Measurements from ENCODE around the gene UBE2E2. TPM values are rescaled to one million over a fixed set of nuclear protein-coding genes. Genes with fewer than 3 reads are reported as not detected.

UBE2E2 gene
- total and polyA plus RNA-seq, 2 experiments from 2014 or later, result 29.0 to 75.4 TPM

DNA sequence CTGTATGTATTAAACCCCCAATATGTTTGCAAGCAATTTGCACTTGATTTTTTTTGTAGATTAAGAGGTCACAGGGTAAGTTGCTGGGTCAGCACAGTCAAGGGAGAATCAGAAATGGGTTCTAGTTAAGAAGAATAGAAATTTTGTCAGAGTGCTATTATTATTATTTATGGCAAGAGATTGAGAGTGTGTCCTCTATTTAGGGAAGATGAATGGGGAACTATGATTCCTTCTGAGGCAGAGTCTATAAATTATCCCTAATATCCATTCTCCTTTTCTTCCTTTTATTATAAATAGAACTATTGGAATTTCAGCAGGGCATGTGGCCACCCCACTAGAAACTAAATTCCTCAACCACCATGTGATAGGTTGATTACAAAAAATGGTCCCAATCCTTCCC is 392.7 kb downstream of the UBE2E2 start:
- H2AFZ ChIP-seq, result no peak overlapping the region
- H3K4me2 ChIP-seq (ENCODE audit: unreplicated experiment), result no peak overlapping the region
- H3K9me3 ChIP-seq (ENCODE audit: low read depth), result no peaks in the 10 kb centered on the region
- no peaks in the 10 kb centered on the region for H3K79me2 ChIP-seq (ENCODE audit: insufficient read depth)
- no peaks in the 10 kb centered on the region; the same call in 1 of the 2 replicates for H3F3A ChIP-seq (ENCODE audit: insufficient read depth)
- no peak overlapping the region for H3K9ac ChIP-seq
- H4K20me1 ChIP-seq (ENCODE audit: insufficient read depth), result no peaks in the 10 kb centered on the region
- in situ Hi-C loops (cut with MboI), result no loop called here
- H3K4me1 ChIP-seq (ENCODE audit: insufficient read depth), result peaks cover 6% of the 10 kb centered on the region
- H3K9me2 ChIP-seq (ENCODE audit: insufficient read depth), result no peaks in the 10 kb centered on the region
- no peak overlapping the region for H3K4me3 ChIP-seq
- H3K27ac ChIP-seq, result no peak overlapping the region
- TF ChIP-seq EZH2 (IDR thresholded peaks at IDR 0.05; ENCODE audit: insufficient read depth, poor library complexity, severe bottlenecking) (no peak), EZH2phosphoT487 (IDR thresholded peaks at IDR 0.05; ENCODE audit: insufficient read depth, low read depth) (no peak)
- DNase-seq, result no peak
- H3K27me3 ChIP-seq (replicated peaks; ENCODE audit: insufficient read depth), result no peaks in the 10 kb centered on the region
- H3K36me3 ChIP-seq (ENCODE audit: low read depth), result no peaks in the 10 kb centered on the region

DNA sequence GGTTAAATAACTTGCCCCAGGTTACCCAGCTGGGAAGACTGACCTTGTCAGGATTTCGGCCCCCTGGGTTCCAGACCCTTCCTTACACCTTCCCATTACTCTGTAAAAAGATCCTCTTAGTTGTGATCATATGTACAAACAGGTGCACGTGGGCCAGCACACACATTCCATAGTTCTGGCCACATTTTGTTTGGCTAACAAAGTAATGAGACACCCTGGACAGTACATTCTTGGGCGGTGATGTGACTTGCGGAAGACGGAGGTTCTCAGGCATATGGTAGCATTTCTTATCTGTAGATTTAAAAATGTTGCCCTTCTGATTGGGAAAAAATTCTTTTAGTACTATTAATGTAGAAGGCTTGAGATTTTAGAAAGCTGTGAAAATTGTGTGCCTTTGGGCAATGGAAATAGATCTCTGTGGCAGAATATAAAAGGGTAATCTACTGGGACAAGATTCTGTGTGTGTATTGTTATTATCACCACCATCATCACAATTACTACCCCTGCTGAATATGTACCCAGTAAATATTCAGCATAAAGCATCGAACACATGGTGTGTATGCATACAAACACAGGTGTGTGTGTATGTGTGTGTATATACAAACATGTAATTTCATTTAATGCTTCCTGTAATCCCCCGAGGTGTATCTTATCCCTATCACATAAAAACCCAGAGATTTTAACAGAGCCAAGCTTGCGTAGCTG is 397.2 kb downstream of the UBE2E2 start:
- Histone ChIP-seq H3K4me2 (ENCODE audit: unreplicated experiment) (peak overlapping the region; percentile 56), H3K36me3 (ENCODE audit: low read depth) (no peaks in the 10 kb centered on the region), H2AFZ (no peak overlapping the region), H3K79me2 (ENCODE audit: insufficient read depth) (no peaks in the 10 kb centered on the region), H3K9ac (no peak overlapping the region), H3K9me2 (ENCODE audit: insufficient read depth) (no peaks in the 10 kb centered on the region), H3K27ac (peak overlapping the region; percentile 40), H3K27me3 (replicated peaks; ENCODE audit: insufficient read depth) (no peaks in the 10 kb centered on the region), H3F3A (ENCODE audit: insufficient read depth) (no peaks in the 10 kb centered on the region; the same call in 1 of the 2 replicates), H3K4me3 (no peak overlapping the region), H4K20me1 (ENCODE audit: insufficient read depth) (no peaks in the 10 kb centered on the region), H3K9me3 (ENCODE audit: low read depth) (no peaks in the 10 kb centered on the region), H3K4me1 (ENCODE audit: insufficient read depth) (peaks cover 12% of the 10 kb centered on the region)
- in situ Hi-C loops (cut with MboI), result no loop called here
- peak; percentile 83 for DNase-seq
- TF ChIP-seq EZH2phosphoT487 (IDR thresholded peaks at IDR 0.05; ENCODE audit: insufficient read depth, low read depth) (no peak), EZH2 (IDR thresholded peaks at IDR 0.05; ENCODE audit: insufficient read depth, poor library complexity, severe bottlenecking) (no peak)
- 66 to 67% methylated on average over 8 of the region's 8 CpGs for WGBS, 2 experiments (ENCODE audit: low coverage in 1 of 2, low lambda C conversion rate in 2 of 2, missing lambda C conversion rate in 2 of 2)

DNA sequence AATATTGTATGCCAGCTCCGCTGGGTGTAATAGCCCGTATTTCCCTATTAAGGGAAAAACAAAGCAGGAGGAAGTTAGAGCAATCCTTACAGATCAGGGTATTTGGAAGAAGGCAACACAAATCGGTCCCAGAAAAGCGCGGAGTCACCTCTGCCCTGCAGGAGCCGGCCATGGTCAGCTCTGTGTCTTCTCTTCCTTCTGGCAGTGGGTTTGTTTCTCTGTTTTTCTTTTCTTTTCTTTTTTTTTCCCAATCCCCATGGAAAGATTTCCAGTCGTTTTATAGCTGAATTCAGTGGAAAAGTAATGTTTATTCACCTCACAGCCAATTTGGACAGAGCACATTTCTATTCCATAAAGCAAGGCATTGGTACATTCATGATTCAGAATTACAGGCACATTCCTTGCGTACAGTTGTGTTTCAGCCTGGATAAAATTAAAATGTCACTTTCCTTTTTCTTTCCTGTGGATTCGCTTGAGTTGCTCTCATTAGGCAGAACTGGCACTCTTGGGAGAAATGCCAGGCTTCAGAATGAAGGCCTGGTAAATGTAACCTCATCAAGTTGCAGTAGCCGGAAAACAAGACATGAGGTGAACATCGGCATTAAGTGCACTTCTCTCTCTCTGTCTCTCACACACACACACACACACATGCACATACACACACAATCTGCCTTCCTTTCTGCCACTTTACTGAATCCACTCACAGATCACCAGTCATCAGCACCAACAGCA is 398.1 kb downstream of the UBE2E2 start:
- Histone ChIP-seq H3K27ac (no peak overlapping the region), H4K20me1 (ENCODE audit: insufficient read depth) (no peaks in the 10 kb centered on the region)

DNA sequence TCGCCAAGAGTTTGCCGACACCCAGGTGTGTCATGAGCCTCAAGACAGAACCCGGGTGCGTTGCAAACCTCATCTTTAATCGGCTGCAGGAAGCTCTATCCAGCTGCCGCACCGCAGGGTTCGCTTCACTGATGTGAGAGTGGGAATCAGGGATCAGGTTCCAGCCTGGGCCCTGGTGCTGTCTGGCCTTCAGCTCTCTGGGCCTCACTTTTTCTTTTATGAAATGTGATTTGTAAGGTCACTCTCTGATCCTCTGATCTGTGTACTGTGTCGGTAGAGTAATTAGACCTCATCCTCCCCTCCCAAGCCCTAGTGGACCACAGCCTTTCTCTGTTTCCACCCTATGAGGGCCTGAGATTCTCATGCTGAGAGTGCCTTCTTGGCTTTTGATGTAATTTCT is 399.8 kb downstream of the UBE2E2 start:
- DNase-seq, result no peak
- H3F3A ChIP-seq (ENCODE audit: insufficient read depth), result no peaks in the 10 kb centered on the region; the same call in 1 of the 2 replicates
- H3K4me3 ChIP-seq, result no peak overlapping the region
- no peak overlapping the region for H3K4me2 ChIP-seq (ENCODE audit: unreplicated experiment)
- H3K9me2 ChIP-seq (ENCODE audit: insufficient read depth), result no peaks in the 10 kb centered on the region
- WGBS, 2 experiments (ENCODE audit: low coverage in 1 of 2, low lambda C conversion rate in 2 of 2, missing lambda C conversion rate in 2 of 2), result 96% methylated on average over 9 of the region's 9 CpGs
- in situ Hi-C loops (cut with MboI), result no loop called here
- H3K27me3 ChIP-seq (replicated peaks; ENCODE audit: insufficient read depth), result no peaks in the 10 kb centered on the region
- no peaks in the 10 kb centered on the region for H3K79me2 ChIP-seq (ENCODE audit: insufficient read depth)
- no peak overlapping the region for H2AFZ ChIP-seq
- no peaks in the 10 kb centered on the region for H3K36me3 ChIP-seq (ENCODE audit: low read depth)
- H3K9ac ChIP-seq, result no peak overlapping the region
- TF ChIP-seq EZH2phosphoT487 (IDR thresholded peaks at IDR 0.05; ENCODE audit: insufficient read depth, low read depth), result no peak
- TF ChIP-seq EZH2 (IDR thresholded peaks at IDR 0.05; ENCODE audit: insufficient read depth, poor library complexity, severe bottlenecking), result no peak
- no peaks in the 10 kb centered on the region for H3K9me3 ChIP-seq (ENCODE audit: low read depth)
- H3K4me1 ChIP-seq (ENCODE audit: insufficient read depth), result peaks cover 12% of the 10 kb centered on the region
- no peaks in the 10 kb centered on the region for H4K20me1 ChIP-seq (ENCODE audit: insufficient read depth)
- H3K27ac ChIP-seq, result no peak overlapping the region

More for the DNA sequence above, 398.1 kb downstream of the UBE2E2 start:
- H2AFZ ChIP-seq, result no peak overlapping the region
- TF ChIP-seq EZH2phosphoT487 (IDR thresholded peaks at IDR 0.05; ENCODE audit: insufficient read depth, low read depth), result no peak
- TF ChIP-seq EZH2 (IDR thresholded peaks at IDR 0.05; ENCODE audit: insufficient read depth, poor library complexity, severe bottlenecking), result no peak
- no peaks in the 10 kb centered on the region for H3K9me2 ChIP-seq (ENCODE audit: insufficient read depth)
- no peaks in the 10 kb centered on the region; the same call in 1 of the 2 replicates for H3F3A ChIP-seq (ENCODE audit: insufficient read depth)
- H3K9me3 ChIP-seq (ENCODE audit: low read depth), result no peaks in the 10 kb centered on the region
- H3K4me2 ChIP-seq (ENCODE audit: unreplicated experiment), result no peak overlapping the region
- H3K79me2 ChIP-seq (ENCODE audit: insufficient read depth), result no peaks in the 10 kb centered on the region
- H3K4me1 ChIP-seq (ENCODE audit: insufficient read depth), result peaks cover 12% of the 10 kb centered on the region
- no peaks in the 10 kb centered on the region for H3K36me3 ChIP-seq (ENCODE audit: low read depth)
- no peaks in the 10 kb centered on the region for H3K27me3 ChIP-seq (replicated peaks; ENCODE audit: insufficient read depth)
- WGBS, 2 experiments (ENCODE audit: low coverage in 1 of 2, low lambda C conversion rate in 2 of 2, missing lambda C conversion rate in 2 of 2), result 44 to 52% methylated on average over 11 of the region's 11 CpGs
- no peak overlapping the region for H3K9ac ChIP-seq
- in situ Hi-C loops (cut with MboI), result no loop called here
- peak; percentile 37 for DNase-seq
- no peak overlapping the region for H3K4me3 ChIP-seq
